ENCODE measurements around the gene ATP6V0A1.

- TF ChIP-seq GATA2 (IDR thresholded peaks at IDR 0.05; ENCODE audit: low read depth, low read length): no peak
- no peak for TF ChIP-seq GATA3 (IDR thresholded peaks at IDR 0.05; ENCODE audit: low read depth, low read length)
Measured at GRCh38 chr17:42522798-42523278, 64.2 kb downstream of the ATP6V0A1 start.

All from SH-SY5Y (cell line).